Measurements from ENCODE around the gene TRO.

The TRO gene

GRCh38 chrX:54977387-54977786, 56.8 kb downstream of the TRO start:
- DNase-seq = no peak

GRCh38 chrX:54978448-54978847, 57.8 kb downstream of the TRO start:
- DNase-seq = no peak

GRCh38 chrX:54979432-54979831, 58.8 kb downstream of the TRO start:
- DNase-seq = no peak

DNA sequence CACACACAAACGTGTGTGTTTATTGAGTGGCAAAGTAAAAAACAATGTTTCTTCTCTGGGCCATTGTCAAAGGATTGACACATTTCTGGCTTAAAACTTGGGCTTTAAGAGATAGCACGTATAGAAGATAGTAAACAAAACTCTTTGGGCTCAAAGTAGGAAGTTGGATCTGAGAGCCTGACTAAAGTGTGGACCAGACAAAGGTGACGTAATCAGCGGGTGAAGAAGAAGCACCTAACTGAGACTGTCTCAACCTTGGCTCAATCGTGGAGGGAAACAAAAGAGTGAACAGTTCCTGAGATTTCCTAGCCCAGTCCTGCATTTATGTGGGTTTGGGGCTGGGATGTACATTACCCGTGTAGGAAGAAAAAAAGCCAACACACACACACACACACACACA, 59.7 kb downstream of the TRO start:
- no peak for DNase-seq
